Measurements from ENCODE around the gene WTAP. TPM values are rescaled to one million over a fixed set of nuclear protein-coding genes. Genes with fewer than 3 reads are reported as not detected.
"Not testable (repeated sequence)": the region's sequence is repeated elsewhere in the genome, so short reads cannot be mapped to it uniquely, and the experiment has no call there.

The WTAP gene
- polyA plus RNA-seq, 4 donors = 127 to 148 (median 130) TPM

DNA sequence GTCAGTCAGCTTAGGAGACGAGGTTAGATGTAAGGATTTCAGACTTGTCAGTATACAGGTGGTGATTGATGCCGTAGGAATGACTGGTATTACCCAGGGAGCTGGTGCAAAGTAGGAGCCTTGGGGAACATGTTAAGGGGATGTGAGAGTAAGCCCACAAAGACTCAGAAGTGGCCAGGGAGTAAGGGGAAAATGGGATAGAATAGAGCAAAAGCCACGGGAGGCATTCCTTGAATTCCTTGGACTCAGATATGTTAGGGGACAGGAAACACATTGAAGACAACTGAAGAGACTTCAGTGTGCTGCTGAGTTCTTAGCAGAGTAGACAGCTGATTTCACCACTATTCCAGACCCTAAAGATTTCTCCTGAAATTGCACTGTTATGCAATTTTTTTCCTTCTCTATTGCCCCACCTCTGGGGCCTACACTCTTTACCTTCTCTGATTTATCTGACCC, 33.3 kb downstream of the WTAP start:
- no peak for DNase-seq (ENCODE audit: low read depth in 4 of 4, low spot score in 3 of 4)

DNA sequence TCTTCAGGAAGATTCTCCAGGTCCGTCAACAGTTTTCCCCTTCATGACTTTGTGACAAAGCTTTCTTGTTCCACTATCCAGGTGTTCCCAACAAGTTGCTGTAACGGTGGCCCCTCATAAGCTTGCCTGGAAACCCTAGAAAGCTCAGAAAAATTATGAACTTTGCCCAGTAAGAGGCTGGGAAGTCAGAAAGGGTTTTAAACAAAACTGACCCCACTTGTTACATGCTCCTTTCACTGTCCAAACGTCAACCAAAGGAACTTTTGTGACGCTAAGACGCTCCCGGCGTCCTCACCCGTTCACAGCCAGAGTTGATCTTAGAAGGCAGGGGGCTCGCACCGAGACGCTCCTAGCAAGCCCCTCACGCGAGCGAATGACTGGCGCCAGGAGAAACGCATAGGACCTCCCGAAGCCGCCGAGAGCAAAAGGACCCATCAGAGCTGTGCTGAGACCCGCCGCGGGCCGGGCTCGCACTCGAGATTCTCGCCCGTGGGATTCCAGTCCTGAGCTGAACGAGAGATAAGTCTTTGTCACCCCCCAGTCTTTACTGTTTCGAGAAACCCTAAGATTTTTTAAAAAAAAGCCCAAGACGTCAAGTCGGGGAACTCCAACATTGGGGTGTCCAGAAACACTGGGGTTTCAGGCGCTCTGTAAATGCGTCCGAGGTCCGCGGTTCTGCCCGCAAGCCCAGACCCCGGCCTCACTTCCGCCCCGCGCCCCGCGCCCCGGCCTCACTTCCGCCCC, 34.0 kb downstream of the WTAP start:
- peak in 1 of 4 donors; percentile 33 for DNase-seq (ENCODE audit: low read depth in 4 of 4, low spot score in 3 of 4)

DNA sequence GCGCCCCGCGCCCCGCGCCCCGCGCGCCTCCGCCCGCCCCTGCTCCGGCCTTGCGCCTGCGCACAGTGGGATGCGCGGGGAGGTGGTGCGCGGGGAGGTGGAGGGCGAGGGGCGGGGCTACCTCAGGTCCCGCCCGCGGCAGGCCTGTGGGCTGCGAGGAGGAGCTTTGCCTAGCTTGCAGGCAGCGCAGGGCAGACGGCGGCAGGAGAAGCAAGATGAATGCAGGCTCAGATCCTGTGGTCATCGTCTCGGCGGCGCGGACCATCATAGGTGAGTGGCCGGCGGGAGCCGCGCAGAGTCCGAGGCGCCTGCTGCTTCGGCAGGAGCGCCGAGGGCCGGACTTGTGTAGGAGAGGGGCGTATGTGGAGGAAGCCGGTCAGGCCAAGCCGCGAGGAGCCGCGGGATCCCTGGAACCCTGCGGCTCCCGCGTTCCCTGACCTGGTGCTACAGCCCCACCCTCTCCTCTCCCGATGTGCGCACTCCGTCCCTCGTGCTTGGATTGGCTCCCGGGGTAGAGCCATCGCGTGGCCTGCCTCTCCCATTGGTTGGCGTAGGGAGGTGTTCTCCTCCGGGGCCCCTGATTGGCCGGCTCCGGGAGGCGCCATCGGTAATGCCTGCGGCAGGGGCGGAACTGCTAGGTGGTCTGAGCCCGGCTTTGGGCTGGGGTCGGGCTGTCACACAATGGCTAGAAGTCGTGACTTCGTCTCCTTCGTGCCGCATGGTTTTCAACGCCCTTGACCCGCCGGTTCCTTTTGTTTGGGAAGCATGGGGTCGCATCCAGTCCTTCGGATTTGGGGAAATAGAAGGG, 34.8 kb downstream of the WTAP start, which contains the start of gene ACAT2:
TSS of gene ACAT2 (plus strand) at position 173 of the 808 bp plus-strand sequence. CDS start at position 216, 43 bp downstream.
- DNase-seq (ENCODE audit: low read depth in 4 of 4, low spot score in 3 of 4) = peak; percentile 80 to 89 (median 86)

DNA sequence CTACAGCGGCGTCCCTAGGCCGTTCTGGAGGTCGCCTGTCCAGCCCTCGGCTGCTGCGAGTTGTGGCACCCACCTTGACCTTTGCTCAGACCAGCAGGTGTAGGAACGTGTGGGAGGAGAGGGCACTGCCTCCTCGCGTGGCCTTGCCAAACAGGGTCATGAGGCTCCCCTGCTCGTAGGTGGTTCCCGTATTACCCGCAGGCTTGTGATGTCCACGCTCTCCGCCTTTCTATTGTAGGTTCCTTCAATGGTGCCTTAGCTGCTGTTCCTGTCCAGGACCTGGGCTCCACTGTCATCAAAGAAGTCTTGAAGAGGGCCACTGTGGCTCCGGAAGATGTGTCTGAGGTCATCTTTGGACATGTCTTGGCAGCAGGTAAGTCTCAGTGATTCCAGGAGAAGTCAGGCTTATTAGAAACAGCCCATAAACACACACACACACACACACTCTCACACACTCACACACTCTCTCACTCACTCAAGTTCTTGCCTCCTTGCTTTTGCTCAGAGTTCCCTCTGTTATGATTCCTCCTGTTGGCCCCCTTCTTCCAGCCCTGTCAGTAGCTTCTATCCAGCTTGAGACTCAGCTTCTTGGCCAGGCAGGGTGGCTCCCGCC, 35.5 kb downstream of the WTAP start:
- DNase-seq (ENCODE audit: low read depth in 4 of 4, low spot score in 3 of 4) = no peak

DNA sequence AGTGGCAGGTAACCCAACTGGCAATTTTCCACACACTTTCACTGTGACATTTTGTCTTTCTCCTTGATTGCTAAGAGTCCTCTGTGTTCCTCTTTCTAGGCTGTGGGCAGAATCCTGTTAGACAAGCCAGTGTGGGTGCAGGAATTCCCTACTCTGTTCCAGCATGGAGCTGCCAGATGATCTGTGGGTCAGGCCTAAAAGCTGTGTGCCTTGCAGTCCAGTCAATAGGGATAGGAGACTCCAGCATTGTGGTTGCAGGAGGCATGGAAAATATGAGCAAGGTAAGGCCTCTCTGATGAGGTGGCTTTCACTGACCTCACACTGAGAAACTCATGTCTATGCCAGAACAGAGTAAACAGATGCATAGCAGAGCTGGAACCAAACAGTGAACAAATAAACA, 39.6 kb downstream of the WTAP start:
- no peak for DNase-seq (ENCODE audit: low read depth in 4 of 4, low spot score in 3 of 4)

DNA sequence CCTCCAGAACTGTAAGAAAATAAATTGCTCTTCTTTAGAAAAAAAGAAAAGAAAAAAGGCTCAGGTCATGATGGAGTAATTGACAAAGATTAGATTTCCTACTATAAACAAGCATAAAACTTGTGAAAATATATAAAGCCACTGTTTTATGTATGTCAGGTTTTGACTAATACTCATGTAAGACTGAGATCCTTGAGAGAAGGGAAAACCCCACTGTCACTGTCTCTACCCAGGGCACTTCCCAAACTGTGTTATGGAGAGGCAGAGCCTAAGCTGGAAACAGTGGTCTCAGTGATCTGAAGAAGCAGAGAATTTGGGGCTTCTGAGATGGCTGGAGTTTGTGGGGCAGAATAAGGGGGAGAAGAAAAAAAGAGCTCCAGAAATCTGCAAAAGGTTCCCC, 42.2 kb downstream of the WTAP start:
- no peak for DNase-seq (ENCODE audit: low read depth in 4 of 4, low spot score in 3 of 4)

DNA sequence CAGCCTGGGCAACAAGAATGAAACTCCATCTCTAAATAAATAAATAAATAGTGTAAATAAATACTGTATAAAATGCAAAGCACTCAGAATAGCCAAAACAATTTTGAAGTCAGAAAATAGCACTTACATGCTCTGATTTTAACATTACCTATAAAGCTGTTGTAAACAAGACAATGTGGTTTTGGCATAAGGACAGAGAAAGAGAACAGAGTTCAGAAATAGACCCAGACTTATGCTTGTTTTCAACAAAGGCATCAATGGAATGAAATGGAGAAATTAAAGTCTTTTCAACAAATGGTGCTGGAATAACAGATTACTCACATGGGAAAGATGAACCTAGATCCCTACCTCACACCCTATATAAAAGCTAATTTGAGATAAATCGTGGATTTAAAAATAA, 44.9 kb downstream of the WTAP start:
- no peak for DNase-seq (ENCODE audit: low read depth in 4 of 4, low spot score in 3 of 4)

DNA sequence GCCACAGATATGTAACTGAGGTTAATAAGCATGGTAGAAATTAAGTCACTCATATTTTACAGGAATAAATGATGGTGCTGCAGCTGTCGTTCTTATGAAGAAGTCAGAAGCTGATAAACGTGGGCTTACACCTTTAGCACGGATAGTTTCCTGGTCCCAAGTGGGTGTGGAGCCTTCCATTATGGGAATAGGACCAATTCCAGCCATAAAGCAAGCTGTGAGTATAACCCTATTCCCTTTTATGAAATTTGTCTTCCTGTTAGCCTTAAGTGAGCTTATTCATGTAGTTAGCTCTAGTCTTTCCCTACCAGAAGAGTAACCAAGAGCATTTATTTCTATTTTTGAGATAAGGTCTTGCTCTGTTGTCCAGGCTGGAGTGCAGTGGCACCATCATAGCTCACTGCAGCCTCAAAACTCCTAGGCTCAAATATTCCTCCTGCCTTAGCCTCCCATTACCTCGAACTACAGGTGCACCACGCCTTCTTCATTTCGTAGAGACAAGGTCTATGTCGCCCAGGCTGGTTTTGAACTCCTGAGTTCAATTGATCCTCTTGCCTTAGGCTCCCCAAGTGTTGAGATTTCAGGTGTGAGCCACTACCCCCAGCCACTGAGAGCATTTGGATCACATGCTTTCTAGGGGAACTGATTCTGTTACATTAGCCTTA, 50.1 kb downstream of the WTAP start:
- no peak for DNase-seq (ENCODE audit: low read depth in 4 of 4, low spot score in 3 of 4)

DNA sequence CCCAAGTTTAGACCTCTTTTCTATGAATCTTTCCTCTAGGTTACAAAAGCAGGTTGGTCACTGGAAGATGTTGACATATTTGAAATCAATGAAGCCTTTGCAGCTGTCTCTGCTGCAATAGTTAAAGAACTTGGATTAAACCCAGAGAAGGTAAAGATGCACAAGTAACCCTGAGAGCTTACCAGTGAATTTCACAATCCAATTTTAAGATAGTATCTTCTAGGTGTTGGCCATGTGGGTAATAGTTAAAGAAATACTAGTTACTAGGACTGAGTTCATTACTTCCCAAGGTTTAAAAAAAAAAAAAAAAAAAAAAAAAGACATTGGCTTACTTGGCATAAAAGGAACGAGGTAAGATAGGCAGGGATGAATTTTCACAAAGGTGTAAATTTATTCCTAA, 50.8 kb downstream of the WTAP start:
- DNase-seq (ENCODE audit: low read depth in 4 of 4, low spot score in 3 of 4) = no peak

DNA sequence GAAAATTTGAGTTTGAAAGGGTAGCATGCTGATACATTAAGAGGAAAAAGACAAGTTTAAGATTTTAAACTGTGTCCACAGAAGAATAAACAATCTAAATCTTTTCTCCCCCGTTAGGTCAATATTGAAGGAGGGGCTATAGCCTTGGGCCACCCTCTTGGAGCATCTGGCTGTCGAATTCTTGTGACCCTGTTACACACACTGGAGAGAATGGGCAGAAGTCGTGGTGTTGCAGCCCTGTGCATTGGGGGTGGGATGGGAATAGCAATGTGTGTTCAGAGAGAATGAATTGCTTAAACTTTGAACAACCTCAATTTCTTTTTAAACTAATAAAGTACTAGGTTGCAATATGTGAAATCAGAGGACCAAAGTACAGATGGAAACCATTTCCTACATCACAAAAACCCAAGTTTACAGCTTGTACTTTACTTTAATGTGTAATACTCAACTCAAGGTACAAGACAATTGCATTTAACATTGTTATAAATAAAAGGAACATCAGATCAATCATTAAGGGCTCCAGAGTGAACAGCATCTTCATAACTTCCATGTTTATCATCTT, 51.3 kb downstream of the WTAP start:
- DNase-seq (ENCODE audit: low read depth in 4 of 4, low spot score in 3 of 4) = no peak

DNA sequence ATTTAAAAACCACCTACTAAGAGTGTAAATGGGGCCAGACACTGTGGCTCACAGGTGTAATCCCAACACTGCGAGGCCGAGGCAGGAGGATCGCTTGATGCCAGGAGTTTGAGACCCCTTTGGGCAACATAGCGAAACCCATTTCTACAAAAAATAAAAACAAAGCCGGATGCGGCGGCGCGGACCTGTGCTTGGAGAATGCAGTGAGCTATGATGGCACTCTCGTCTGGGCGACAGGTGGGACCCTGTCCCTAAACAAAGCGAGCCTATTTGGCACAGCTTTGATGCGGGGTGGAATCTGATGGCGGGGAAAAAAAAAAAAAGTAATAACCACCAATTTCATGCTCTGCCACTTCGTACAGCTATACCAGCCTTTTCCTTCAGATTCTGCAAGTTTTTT, 61.0 kb downstream of the WTAP start:
- DNase-seq (ENCODE audit: low read depth in 4 of 4, low spot score in 3 of 4) = no peak

DNA sequence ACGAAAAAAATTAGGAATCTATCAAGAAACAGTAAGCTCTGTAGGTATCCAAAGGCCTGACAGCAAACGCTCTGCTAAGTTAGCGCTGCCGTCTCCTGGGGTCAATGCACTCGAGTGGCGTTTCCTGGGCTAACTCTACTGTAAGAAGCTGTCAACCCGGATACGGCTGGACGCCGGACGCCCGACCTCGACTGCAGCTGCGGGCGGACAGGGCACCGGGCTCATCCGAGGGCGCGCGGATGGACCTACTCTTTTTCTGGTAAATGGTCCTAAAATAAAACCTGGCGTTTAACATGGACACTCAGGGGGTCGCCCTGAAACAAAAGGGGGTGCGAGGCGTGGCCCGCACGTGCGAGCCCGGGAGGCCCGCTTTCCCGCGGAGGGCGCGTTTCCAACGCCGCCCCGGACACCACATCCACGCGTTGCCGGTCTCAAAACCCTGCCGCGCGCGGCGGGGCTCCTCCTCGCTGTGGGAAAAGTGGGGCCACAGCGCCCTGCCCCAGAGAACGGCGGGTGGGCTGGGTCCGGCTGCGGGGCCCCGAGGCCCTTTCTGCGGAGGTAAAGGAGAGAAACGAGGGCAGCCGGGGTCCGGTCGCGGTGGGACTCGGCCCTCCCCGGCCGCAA, 61.6 kb downstream of the WTAP start:
- DNase-seq (ENCODE audit: low read depth in 4 of 4, low spot score in 3 of 4) = no peak

DNA sequence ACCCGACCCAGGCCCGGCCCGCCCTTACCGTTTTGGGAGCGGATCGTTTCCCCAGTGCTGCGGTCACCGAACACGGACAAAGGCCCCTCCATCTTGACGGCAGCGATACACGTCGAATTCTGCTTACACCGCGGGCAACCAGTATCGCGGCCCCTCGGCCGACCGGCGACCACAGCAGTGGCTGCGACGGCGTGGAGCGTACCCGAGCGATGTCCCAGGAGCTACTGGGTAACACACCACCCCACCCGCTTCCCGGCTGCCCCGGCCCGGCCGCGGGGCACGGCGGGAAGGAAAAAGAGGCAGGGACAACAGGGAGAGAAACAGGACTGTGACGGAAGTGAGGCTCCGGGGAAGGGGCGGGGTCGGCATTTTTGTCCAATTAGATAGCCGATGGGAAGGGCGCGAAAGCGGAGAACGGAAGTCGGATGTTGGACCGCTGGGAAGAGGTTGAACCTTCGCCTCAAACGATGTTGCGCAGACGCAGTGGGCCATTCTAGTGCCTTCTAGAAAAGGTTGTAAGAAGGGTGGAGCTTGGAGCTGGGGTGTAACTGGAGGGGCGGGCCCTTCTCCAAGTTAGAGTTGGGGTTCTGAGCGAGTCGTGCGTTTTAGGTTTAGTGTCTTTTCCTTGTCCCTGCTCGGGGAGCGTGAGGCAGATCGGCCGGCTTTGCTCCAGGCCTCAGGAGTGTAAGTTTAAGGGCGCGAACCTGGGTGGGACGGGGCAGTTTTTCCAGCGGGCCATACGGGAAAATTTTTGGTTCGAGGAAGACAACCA, 62.3 kb downstream of the WTAP start, which contains the start of gene TCP1:
TSS of gene TCP1 (minus strand) at position 226 of the 772 bp plus-strand sequence. CDS start at position 92, 134 bp downstream.
- DNase-seq (ENCODE audit: low read depth in 4 of 4, low spot score in 3 of 4) = peak; percentile 99 to 100 (median 99)

DNA sequence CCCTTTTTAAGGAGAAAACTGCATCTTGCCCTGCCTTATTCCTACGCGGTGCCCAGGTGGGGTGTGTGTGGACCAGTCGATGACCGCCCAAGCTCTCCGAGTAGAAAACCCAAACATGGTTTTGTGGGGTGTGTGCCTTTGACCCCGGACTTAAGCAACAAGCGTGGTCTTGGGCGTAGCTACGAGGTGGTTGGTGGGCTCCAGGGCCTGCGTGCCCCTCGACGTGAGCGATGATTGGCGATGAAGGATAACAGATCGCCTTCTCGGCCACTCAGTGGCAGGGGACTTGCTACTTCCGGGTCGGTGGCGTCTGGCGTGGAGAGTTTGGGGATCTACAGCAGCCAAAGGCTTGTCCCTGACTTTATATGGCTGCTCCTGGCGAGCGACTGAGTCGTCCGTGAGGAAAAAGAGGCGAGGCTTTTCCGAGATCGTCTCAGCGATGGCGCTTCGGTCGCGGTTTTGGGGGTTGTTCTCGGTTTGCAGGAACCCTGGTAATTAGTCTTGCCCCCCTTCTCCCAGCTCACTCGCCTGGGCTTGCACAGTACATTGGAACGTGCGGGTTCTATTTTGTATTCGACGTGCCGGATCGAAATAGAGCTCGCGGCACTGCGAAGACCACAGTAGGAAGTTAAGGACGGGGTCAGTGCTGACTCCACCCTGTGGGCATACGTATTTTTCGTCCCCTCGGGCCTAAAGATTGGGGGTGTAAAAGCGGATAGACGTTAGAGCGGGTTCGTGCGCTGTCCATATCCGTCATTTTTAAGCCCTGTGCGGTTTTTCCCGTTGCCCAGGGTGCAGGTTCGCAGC, 63.0 kb downstream of the WTAP start, which contains the start of gene MRPL18:
TSS of gene MRPL18 (plus strand) at position 319 of the 807 bp plus-strand sequence. CDS start at position 440, 121 bp downstream.
- DNase-seq (ENCODE audit: low read depth in 4 of 4, low spot score in 3 of 4) = peak; percentile 89 to 92 (median 90)

DNA sequence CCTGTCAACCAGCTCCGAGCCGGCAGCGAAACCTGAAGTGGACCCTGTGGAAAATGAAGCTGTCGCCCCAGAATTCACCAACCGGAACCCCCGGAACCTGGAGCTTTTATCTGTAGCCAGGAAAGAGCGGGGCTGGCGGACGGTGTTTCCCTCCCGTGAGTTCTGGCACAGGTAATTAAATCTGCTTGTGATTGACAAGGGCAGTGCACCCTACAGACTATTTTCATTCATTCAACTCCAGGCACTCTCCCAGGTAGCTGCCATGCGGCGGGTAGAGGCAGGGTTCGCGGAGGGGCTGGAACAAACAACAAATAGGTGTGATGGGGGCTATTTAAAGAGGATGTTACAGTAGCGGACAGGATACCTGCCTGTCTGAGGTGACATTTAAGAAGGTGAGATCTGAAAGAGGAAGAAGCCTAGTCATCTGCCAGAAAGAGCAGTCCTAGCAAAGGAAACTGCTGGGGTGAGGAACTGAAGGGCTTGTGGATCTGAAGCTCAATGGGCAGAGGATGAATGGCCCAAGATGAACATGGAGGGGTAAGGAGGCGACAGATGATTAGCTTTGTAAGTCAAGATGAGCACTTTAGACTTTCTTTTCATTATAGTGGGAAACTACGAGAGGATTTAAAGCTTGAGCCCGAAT, 63.8 kb downstream of the WTAP start:
- no peak for DNase-seq (ENCODE audit: low read depth in 4 of 4, low spot score in 3 of 4)

DNA sequence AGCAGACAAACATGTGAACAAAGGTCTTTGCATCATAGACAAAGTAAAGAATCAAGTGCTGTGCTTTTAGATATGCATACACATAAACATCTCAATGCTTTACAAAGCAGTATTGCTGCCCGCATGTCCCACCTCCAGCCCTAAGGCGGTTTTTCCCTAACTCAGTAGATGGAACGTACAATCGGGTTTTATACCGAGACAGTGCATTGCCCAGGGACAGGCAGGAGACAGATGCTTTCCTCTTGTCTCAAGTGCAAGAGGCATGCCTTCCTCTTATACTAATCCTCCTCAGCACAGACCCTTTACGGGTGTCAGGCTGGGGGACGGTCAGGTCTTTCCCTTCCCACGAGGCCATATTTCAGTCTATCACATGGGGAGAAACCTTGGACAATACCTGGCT, 67.7 kb downstream of the WTAP start:
- not testable (repeated sequence) for DNase-seq (ENCODE audit: low read depth in 4 of 4, low spot score in 3 of 4)

DNA sequence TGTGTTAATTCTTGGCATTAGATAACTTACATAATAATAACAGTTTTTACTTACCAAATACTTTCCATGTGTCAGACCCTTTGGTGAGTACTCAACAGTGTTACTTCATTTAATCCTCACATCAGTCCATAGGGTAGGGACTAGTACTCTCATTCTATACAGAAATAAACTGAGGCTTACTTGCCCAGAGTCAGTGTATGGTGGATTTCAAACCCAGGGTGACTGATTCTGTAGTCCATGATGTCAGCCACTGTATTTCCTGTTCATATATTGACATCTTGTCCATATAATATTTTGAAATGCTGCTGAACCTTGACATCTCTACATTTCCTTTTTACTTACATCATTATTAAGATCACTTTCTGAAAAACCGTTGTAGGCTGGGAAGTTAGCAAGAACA, 70.2 kb downstream of the WTAP start:
- DNase-seq (ENCODE audit: low read depth in 4 of 4, low spot score in 3 of 4) = no peak

All from left renal pelvis (tissue), 4 donors.